Transverse colon (tissue), 4 donors: ENCODE data around the gene ATP5PO. TPM values are rescaled to one million over a fixed set of nuclear protein-coding genes. Genes with fewer than 3 reads are reported as not detected.
A peak's percentile ranks its signal among the peaks of the same experiment; 100 is the strongest.

Experiments used
- DNase-seq: peaks from one replicate; pipeline ENCODE4 v3.0.0-alpha.2; 2019
- H3K27ac ChIP-seq, 4 donors: fragments of 200-600 bp; sonication (generic); 2 replicates each; pipeline ENCODE4 v1.5.1; 2016 to 2018; ENCODE audit warnings: inconsistent platforms in 4 of 4
- H3K27me3 ChIP-seq: fragments of 200-600 bp; sonication (generic); 2 replicates; pipeline ENCODE4 v1.5.1; 2017; ENCODE audit warnings: inconsistent platforms
- H3K36me3 ChIP-seq, 4 donors: fragments of 200-600 bp; sonication (generic); 2 replicates each; pipeline ENCODE4 v1.5.1; 2017 to 2019; ENCODE audit warnings: inconsistent platforms in 4 of 4
- H3K4me1 ChIP-seq, 4 donors: fragments of 200-600 bp; sonication (generic); 2 replicates each; pipeline ENCODE4 v1.5.1; 2017 to 2020; ENCODE audit warnings: inconsistent platforms in 4 of 4
- H3K4me3 ChIP-seq, 4 donors: fragments of 200-600 bp; sonication (generic); 1 replicate in 1 of 4; 2 replicates in 3 of 4; pipeline versions ENCODE4 v1.5.1 to v1.6.1; 2017 to 2019; ENCODE audit warnings: inconsistent platforms in 4 of 4
- H3K9me3 ChIP-seq, 2 donors: fragments of 200-600 bp; sonication (generic); 2 replicates each; pipeline ENCODE4 v1.5.1; 2017 to 2019; ENCODE audit warnings: inconsistent platforms in 2 of 2
- CTCF ChIP-seq, 5 experiments: fragments of 200-600 bp in 3 of 5; fragments of 450-650 bp in 2 of 5; sonication (generic) in 3 of 5; IDR thresholded peaks; 1 replicate in 2 of 5; 2 replicates in 3 of 5; pipeline ENCODE4 v1.5.1; 2016 to 2017; ENCODE audit warnings: antibody characterized with exemption in 5 of 5, inconsistent platforms in 3 of 5, mild to moderate bottlenecking in 2 of 5, moderate library complexity in 1 of 5
- EP300 ChIP-seq: sonication (generic); formaldehyde crosslinking; IDR thresholded peaks from one replicate; pipeline ENCODE4 v1.6.1; 2017; ENCODE audit warnings: antibody characterized with exemption, low read depth
- POLR2A ChIP-seq: fragments of 450-650 bp; IDR thresholded peaks from one replicate; pipeline ENCODE4 v1.6.1; 2016; ENCODE audit warnings: antibody characterized with exemption, mild to moderate bottlenecking, moderate library complexity
- POLR2AphosphoS5 ChIP-seq, 3 donors: sonication (generic); formaldehyde crosslinking; IDR thresholded peaks; one replicate each; pipeline ENCODE4 v1.6.1; 2016; ENCODE audit warnings: antibody characterized with exemption in 3 of 3
- WGBS, 2 donors: methylation state at CpG; one replicate each; pipeline ENCODE4 v1.1.5; 2018; ENCODE audit warnings: low coverage in 1 of 2; 5-methylcytosine and 5-hydroxymethylcytosine counted together
- in situ Hi-C, 4 donors: fragments of 200-750 bp; cut with MboI; loops; one replicate each; pipeline versions ENCODE4 v1.15.0 to v1.15.1; 2017; ENCODE audit warnings: low sequenced_read_pairs in 3 of 4, low pct_ligation_motif_present in 1 of 4, low pct_unique_long_range_greater_than_20kb in 1 of 4
- intact Hi-C: fragments of 100-400 bp; cut with DNase I; formaldehyde crosslinking; loops from one replicate; pipeline ENCODE4 v1.15.1; 2023; ENCODE audit warnings: low total_unique reads
- total RNA-seq, 4 donors: library from RNA; depleted of rRNA; stranded (reverse); fragments of >200 nt; gene quantifications; one replicate each; pipeline ENCODE4 v1.1.0, GENCODE V29; 2016

The ATP5PO gene
- total RNA-seq, 4 donors from 2014 or later, result 65.1 to 375 (median 193) TPM

- Histone ChIP-seq H3K4me1 (peaks cover 0 to 9% (median 9%) of the 10 kb centered on the region in 4 donors), H3K27me3 (no peaks in the 10 kb centered on the region), H3K4me3 (no peak overlapping the region), H3K27ac (peak overlapping the region in 1 of 4 donors; percentile 38), H3K36me3 (peaks cover 0 to 8% (median 4%) of the 10 kb centered on the region in 4 donors), H3K9me3 (no peaks in the 10 kb centered on the region)
- DNase-seq, result no peak
- intact Hi-C loops (no loop called here), in situ Hi-C loops (loop anchor here in 1 of 4 donors (25.0 kb wide), 1 partner anchor 237 kb away; no protein-coding TSS in a partner anchor)
- 69 to 86% methylated on average over 1 to 5 of the region's 5 CpGs for WGBS, 2 donors
- no peak for TF ChIP-seq CTCF (IDR thresholded peaks at IDR 0.05)
- TF ChIP-seq EP300, result no peak
- no peak for TF ChIP-seq POLR2AphosphoS5 (IDR thresholded peaks at IDR 0.05)
- TF ChIP-seq POLR2A, result no peak
These were observed 16.4 kb downstream of the ATP5PO start for GRCh38 chr21:33899199-33899598.

DNA sequence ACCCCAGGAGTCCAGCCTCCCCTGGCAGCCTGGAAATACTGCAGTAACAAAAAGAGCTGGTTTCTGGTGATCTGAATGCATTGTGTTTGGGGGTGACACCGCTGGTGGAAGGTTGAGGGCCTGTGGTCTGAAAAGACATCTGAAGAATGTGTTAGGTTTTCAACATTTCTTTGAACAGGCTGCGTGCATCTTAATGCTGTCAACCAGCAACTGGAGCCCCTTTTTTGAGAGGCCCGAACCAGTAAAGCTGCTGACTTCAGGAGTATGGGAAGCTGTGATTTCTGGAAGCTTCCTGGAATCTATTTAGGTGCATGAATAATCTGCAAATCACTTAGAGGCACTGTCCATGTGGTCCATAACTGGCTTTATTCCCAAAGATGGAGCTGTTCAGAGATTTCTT lies 17.0 kb downstream of the ATP5PO start:
- H3K4me3 ChIP-seq, result no peak overlapping the region
- in situ Hi-C loops (loop anchor here in 1 of 4 donors (25.0 kb wide), 1 partner anchor 236 kb away; no protein-coding TSS in a partner anchor), intact Hi-C loops (no loop called here)
- H3K4me1 ChIP-seq, result peaks cover 0 to 14% (median 9%) of the 10 kb centered on the region in 4 donors
- H3K9me3 ChIP-seq, result no peaks in the 10 kb centered on the region
- 94% methylated on average over 3 of the region's 3 CpGs; no CpG with 5 or more reads in 1 of the 2 donors for WGBS, 2 donors
- TF ChIP-seq CTCF (IDR thresholded peaks at IDR 0.05), result no peak
- TF ChIP-seq EP300, result no peak
- no peak for TF ChIP-seq POLR2AphosphoS5 (IDR thresholded peaks at IDR 0.05)
- no peak for TF ChIP-seq POLR2A
- DNase-seq, result no peak
- H3K27ac ChIP-seq, result no peak overlapping the region
- H3K27me3 ChIP-seq, result no peaks in the 10 kb centered on the region
- peaks cover 0 to 2% (median under 1%) of the 10 kb centered on the region in 4 donors for H3K36me3 ChIP-seq

DNA sequence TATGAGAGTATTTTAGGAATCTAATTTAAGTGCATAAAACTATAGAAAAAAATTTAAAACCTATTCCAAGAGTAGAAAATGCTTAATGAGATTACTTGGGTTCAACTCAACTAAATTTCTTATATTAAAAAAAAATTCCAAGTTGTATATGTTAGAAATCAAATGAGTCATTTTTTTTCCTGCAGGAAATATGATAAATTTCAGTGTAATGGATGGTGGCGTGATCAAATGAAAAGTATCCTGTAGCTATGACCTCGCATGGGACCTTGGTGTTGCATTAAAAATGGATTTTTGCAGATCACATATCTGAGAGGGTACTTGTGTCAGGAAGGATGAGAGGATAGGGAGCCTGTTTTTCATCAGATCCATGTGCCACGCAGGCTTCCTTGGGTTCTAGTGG lies 17.9 kb downstream of the ATP5PO start:
- TF ChIP-seq POLR2A, result no peak
- TF ChIP-seq POLR2AphosphoS5 (IDR thresholded peaks at IDR 0.05), result no peak
- TF ChIP-seq EP300, result no peak
- TF ChIP-seq CTCF (IDR thresholded peaks at IDR 0.05), result no peak
- Histone ChIP-seq H3K27ac (no peak overlapping the region), H3K4me1 (peaks cover 0 to 14% (median 9%) of the 10 kb centered on the region in 4 donors), H3K36me3 (no peaks in the 10 kb centered on the region), H3K9me3 (no peaks in the 10 kb centered on the region), H3K4me3 (no peak overlapping the region), H3K27me3 (no peaks in the 10 kb centered on the region)
- intact Hi-C loops (no loop called here), in situ Hi-C loops (loop anchor here in 1 of 4 donors (25.0 kb wide), 1 partner anchor 235 kb away; no protein-coding TSS in a partner anchor)
- WGBS, 2 donors, result 84 to 96% methylated on average over 3 of the region's 3 CpGs
- no peak for DNase-seq

DNA sequence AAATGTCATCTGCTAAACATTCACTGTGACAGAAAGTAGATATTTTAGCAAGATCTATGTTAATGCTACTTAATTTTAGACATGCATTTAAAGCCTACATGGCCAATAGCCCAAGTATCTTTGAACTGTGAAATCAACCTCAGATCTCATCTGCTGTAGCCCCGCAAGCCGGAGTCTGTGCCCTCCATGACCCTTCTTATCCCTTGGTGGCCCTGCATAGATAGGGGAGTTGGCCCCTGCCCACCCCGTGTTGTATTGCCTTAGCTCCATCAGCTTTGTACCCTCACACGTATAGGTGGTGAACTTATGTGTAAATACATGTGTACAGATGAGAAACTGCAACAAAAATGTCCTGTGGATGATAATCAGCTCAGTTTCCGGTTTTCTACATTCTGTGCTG lies 18.5 kb downstream of the ATP5PO start:
- H3K4me1 ChIP-seq, result peaks cover 0 to 14% (median 9%) of the 10 kb centered on the region in 4 donors
- in situ Hi-C loops, result loop anchor here in 1 of 4 donors (25.0 kb wide), 1 partner anchor 235 kb away; no protein-coding TSS in a partner anchor
- WGBS, 2 donors, result 84 to 91% methylated on average over 4 to 5 of the region's 5 CpGs
- H3K4me3 ChIP-seq, result no peak overlapping the region
- intact Hi-C loops, result no loop called here
- H3K36me3 ChIP-seq, result no peaks in the 10 kb centered on the region
- no peak for DNase-seq
- no peaks in the 10 kb centered on the region for H3K27me3 ChIP-seq
- H3K9me3 ChIP-seq, result no peaks in the 10 kb centered on the region
- no peak overlapping the region for H3K27ac ChIP-seq
- TF ChIP-seq POLR2AphosphoS5 (IDR thresholded peaks at IDR 0.05) (no peak), POLR2A (no peak), CTCF (IDR thresholded peaks at IDR 0.05) (no peak), EP300 (no peak)
